Measurements from ENCODE around the gene NCMAP.

The NCMAP gene

DNA sequence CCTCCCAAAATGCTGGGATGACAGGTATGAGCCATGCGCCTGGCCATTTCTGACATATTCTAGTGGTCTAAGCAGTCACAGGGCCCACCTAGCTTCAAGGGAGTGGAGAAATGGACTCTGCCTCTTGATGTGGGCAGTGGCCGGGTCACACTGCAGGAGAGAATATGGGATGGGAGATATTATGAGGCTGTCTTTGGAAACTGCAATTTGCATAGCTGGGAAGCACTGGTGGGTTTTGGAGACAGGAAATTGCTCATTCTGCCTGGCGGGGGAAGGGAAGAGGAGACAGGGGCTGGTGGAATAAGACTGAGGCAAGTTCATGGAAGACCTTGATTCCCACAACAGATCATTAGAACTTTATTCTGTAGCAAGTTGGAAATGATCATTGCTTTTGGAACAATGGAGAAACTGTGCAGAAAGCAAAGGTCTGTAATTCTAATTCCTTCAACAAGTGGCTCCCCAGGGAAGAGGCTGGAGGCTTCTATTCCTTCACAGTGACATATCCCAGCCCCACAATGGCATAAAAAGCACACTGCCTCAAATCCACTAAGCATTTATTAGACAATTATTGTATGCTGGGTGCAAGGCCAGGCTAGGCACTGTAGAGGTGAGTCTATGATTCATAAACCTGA is 10.5 kb downstream of the NCMAP start:
- Histone ChIP-seq H3K36me3 (no peaks in the 10 kb centered on the region), H3K4me2 (no peak overlapping the region), H3K9ac (no peak overlapping the region), H3K4me1 (peaks cover 20% of the 10 kb centered on the region; the same call in 1 of the 2 replicates), H4K20me1 (no peaks in the 10 kb centered on the region), H3K27ac (no peak overlapping the region), H3K4me3 (no peak overlapping the region), H3K27me3 (no peaks in the 10 kb centered on the region), H3K9me3 (no peaks in the 10 kb centered on the region)
- TF ChIP-seq Cebpa-rat (IDR thresholded peaks at IDR 0.05): no peak

DNA sequence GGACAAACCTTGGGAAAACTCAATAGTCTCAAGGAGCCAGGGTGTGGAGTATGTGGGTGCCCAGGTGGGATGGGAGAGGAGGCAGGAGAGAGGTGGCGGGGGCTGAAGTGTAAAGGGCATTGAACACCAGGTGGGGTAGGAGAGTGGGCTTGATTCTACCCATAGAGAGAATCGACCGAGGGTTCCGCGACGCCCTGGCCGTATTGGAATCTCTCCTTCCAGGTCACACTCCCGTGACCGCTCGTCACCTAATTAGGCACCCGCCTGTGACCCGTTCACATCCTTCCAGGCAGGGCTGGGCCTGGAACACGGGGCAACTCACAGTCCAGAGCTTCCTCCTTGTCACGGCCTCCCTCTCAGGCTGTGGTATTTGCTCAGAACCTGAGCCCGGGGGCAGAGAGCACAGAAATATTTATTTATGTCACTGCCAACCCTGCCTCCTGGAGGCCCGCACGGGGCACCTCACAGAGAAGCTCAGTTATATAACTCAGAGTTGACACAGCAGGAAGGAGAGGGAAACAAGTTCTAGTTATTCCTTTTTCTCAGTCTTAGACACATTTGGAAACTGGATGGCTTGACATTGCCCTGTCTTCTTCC is 12.0 kb downstream of the NCMAP start:
- no peaks in the 10 kb centered on the region for H3K27me3 ChIP-seq
- H3K9ac ChIP-seq: no peak overlapping the region
- no peak overlapping the region for H3K4me3 ChIP-seq
- no peaks in the 10 kb centered on the region for H3K36me3 ChIP-seq
- TF ChIP-seq Cebpa-rat (IDR thresholded peaks at IDR 0.05): no peak
- H3K4me2 ChIP-seq: peak overlapping the region; percentile 32
- H4K20me1 ChIP-seq: no peaks in the 10 kb centered on the region
- H3K4me1 ChIP-seq: peaks cover 33% of the 10 kb centered on the region
- H3K27ac ChIP-seq: no peak overlapping the region
- H3K9me3 ChIP-seq: no peaks in the 10 kb centered on the region

GRCh38 chr1:24568475-24568874 is 12.6 kb downstream of the NCMAP start:
- TF ChIP-seq Cebpa-rat (IDR thresholded peaks at IDR 0.05): no peak
- Histone ChIP-seq H3K4me1 (peaks cover 39% of the 10 kb centered on the region), H3K36me3 (no peaks in the 10 kb centered on the region), H3K27ac (no peak overlapping the region), H3K4me3 (no peak overlapping the region), H3K9me3 (no peaks in the 10 kb centered on the region), H3K9ac (no peak overlapping the region), H4K20me1 (no peaks in the 10 kb centered on the region), H3K4me2 (peak overlapping the region; percentile 32), H3K27me3 (no peaks in the 10 kb centered on the region)

GRCh38 chr1:24570265-24571125 is 14.6 kb downstream of the NCMAP start:
- no peak for TF ChIP-seq Cebpa-rat (IDR thresholded peaks at IDR 0.05)
- Histone ChIP-seq H3K9ac (no peak overlapping the region), H3K9me3 (no peaks in the 10 kb centered on the region), H3K4me3 (no peak overlapping the region), H3K4me1 (peaks cover 39% of the 10 kb centered on the region), H3K27me3 (no peaks in the 10 kb centered on the region), H4K20me1 (no peaks in the 10 kb centered on the region), H3K4me2 (no peak overlapping the region), H3K27ac (no peak overlapping the region), H3K36me3 (no peaks in the 10 kb centered on the region)

GRCh38 chr1:24572301-24572700 is 16.4 kb downstream of the NCMAP start:
- H3K4me1 ChIP-seq: peaks cover 30% of the 10 kb centered on the region
- no peaks in the 10 kb centered on the region for H3K9me3 ChIP-seq
- H3K27ac ChIP-seq: no peak overlapping the region
- TF ChIP-seq Cebpa-rat (IDR thresholded peaks at IDR 0.05): no peak
- no peaks in the 10 kb centered on the region for H3K27me3 ChIP-seq
- peak overlapping the region; percentile 53 for H3K4me2 ChIP-seq
- no peak overlapping the region for H3K4me3 ChIP-seq
- H4K20me1 ChIP-seq: no peaks in the 10 kb centered on the region
- H3K36me3 ChIP-seq: no peaks in the 10 kb centered on the region
- no peak overlapping the region for H3K9ac ChIP-seq

- Histone ChIP-seq H3K4me3 (no peak overlapping the region), H3K27me3 (no peaks in the 10 kb centered on the region), H3K9ac (no peak overlapping the region), H3K4me1 (peaks cover 18% of the 10 kb centered on the region), H3K9me3 (no peaks in the 10 kb centered on the region), H4K20me1 (no peaks in the 10 kb centered on the region), H3K4me2 (no peak overlapping the region), H3K36me3 (no peaks in the 10 kb centered on the region), H3K27ac (no peak overlapping the region)
- TF ChIP-seq Cebpa-rat (IDR thresholded peaks at IDR 0.05): no peak
These were observed 20.2 kb downstream of the NCMAP start for GRCh38 chr1:24575905-24576587.

GRCh38 chr1:24578846-24579245 is 23.0 kb downstream of the NCMAP start:
- H3K36me3 ChIP-seq: no peaks in the 10 kb centered on the region
- H3K4me3 ChIP-seq: no peak overlapping the region
- no peaks in the 10 kb centered on the region for H3K9me3 ChIP-seq
- H3K4me2 ChIP-seq: no peak overlapping the region
- H4K20me1 ChIP-seq: no peaks in the 10 kb centered on the region
- no peaks in the 10 kb centered on the region for H3K4me1 ChIP-seq
- no peak overlapping the region for H3K27ac ChIP-seq
- H3K27me3 ChIP-seq: no peaks in the 10 kb centered on the region
- no peak overlapping the region for H3K9ac ChIP-seq
- TF ChIP-seq Cebpa-rat (IDR thresholded peaks at IDR 0.05): no peak

DNA sequence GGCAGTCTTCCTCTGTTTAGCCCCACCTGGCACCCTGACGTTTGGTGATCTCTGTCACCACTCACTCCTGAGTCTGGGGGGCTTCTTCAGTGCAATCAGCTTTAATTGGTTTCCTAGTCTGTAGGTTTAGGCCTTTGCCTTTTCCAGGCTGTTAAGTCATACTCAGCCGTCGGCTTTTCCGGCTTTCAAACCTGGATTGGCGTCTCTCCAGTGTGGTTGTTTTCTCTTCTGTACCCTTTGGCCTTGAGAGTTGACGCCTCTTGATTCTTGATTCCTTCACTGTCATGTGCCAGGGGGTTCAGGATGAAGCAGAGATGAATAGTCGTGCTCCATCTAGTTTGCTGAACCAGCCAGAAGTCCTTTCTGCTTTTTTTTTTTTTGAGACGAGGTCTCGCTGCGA is 24.9 kb downstream of the NCMAP start:
- H3K9ac ChIP-seq: no peak overlapping the region
- 0 out of 2 replicates have a peak, but pooled peaks cover 4% of the 10 kb centered on the region for H3K4me1 ChIP-seq
- no peaks in the 10 kb centered on the region for H3K9me3 ChIP-seq
- no peaks in the 10 kb centered on the region for H3K36me3 ChIP-seq
- H4K20me1 ChIP-seq: no peaks in the 10 kb centered on the region
- TF ChIP-seq Cebpa-rat (IDR thresholded peaks at IDR 0.05): no peak
- no peak overlapping the region for H3K4me3 ChIP-seq
- no peak overlapping the region for H3K27ac ChIP-seq
- no peaks in the 10 kb centered on the region for H3K27me3 ChIP-seq
- H3K4me2 ChIP-seq: no peak overlapping the region

DNA sequence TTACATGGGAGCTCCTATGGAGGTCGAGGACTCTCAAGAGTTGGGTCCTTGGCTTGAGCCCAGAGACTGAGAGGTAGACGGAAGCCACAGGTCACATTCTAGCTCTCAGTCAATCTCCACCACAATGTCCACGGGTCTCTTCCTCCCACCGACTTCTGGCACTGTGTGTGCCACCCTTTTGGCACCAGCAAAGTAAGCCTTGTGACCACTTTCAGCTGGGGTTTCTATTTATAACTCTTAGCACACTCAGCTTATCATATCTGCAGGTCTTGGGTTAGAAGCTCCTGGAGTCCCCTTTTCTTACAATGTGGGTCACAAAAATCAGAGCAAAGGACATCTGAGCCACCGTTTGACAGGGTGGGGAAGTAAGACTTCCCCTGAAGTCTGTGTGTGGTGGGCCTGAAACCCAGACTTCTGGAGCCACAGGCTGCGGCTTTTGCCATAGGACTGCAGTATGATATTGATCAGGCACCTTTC is 28.3 kb downstream of the NCMAP start:
- H3K4me2 ChIP-seq: no peak overlapping the region
- no peak for TF ChIP-seq Cebpa-rat (IDR thresholded peaks at IDR 0.05)

More for the DNA sequence above, 28.3 kb downstream of the NCMAP start:
- H3K27ac ChIP-seq: no peak overlapping the region
- no peak overlapping the region for H3K4me3 ChIP-seq
- 0 out of 2 replicates have a peak, but pooled peaks cover 4% of the 10 kb centered on the region for H3K4me1 ChIP-seq
- H3K27me3 ChIP-seq: no peaks in the 10 kb centered on the region
- H3K9me3 ChIP-seq: no peaks in the 10 kb centered on the region
- no peak overlapping the region for H3K9ac ChIP-seq
- no peaks in the 10 kb centered on the region for H3K36me3 ChIP-seq
- no peaks in the 10 kb centered on the region for H4K20me1 ChIP-seq

All from BLaER1 (cell line).